Measurements from ENCODE around the gene KRTAP2-4.

- TF ChIP-seq CTCF (IDR thresholded peaks at IDR 0.05; ENCODE audit: low read depth, low read length, poor library complexity, severe bottlenecking): no peak
- TF ChIP-seq EZH2phosphoT487 (IDR thresholded peaks at IDR 0.05; ENCODE audit: borderline replicate concordance, low read length): no peak
Measured at GRCh38 chr17:41060052-41060604, 5.6 kb downstream of the KRTAP2-4 start, which contains the start of gene KRTAP2-3.
